Panc1 (cell line): Measurements from ENCODE around the gene RASD2.

Experiments used
- TF ChIP-seq, protein P1 (sequence below): fragments of 450-650 bp; IDR thresholded peaks from 2 replicates; pipeline ENCODE4 v1.5.1; 2017; ENCODE audit warnings: mild to moderate bottlenecking
- TF ChIP-seq, protein P2 (sequence below), 2 experiments: IDR thresholded peaks; 2 replicates each; pipeline ENCODE4 v1.6.1; 2011 to 2012; ENCODE audit warnings: low read depth in 2 of 2, control low read depth in 1 of 2, low read length in 1 of 2, mild to moderate bottlenecking in 1 of 2, moderate library complexity in 1 of 2; ENCODE audit not compliant: insufficient read depth in 1 of 2

DNA sequence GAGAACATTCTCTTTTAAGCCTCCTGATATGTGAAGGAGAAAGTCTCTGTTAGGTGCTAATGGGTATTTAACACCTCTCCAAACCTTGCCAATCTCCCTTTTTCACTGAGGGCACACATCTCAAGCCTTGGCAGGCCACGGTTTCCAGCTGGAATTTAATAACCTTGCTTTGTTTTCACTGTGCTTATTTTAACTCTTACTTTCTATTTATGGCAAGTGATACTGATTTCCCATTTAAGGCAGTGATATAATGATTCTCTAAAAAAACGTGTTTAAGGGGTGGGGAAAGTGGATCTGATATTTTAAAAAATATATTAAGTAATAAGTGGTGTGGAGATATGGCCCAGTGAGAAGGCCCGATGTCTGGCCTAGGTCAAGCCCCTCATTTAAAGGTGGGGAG, 1.1 kb upstream of the RASD2 start:
- TF ChIP-seq, protein P1, sequence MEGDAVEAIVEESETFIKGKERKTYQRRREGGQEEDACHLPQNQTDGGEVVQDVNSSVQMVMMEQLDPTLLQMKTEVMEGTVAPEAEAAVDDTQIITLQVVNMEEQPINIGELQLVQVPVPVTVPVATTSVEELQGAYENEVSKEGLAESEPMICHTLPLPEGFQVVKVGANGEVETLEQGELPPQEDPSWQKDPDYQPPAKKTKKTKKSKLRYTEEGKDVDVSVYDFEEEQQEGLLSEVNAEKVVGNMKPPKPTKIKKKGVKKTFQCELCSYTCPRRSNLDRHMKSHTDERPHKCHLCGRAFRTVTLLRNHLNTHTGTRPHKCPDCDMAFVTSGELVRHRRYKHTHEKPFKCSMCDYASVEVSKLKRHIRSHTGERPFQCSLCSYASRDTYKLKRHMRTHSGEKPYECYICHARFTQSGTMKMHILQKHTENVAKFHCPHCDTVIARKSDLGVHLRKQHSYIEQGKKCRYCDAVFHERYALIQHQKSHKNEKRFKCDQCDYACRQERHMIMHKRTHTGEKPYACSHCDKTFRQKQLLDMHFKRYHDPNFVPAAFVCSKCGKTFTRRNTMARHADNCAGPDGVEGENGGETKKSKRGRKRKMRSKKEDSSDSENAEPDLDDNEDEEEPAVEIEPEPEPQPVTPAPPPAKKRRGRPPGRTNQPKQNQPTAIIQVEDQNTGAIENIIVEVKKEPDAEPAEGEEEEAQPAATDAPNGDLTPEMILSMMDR = no peak
- TF ChIP-seq, protein P2, sequence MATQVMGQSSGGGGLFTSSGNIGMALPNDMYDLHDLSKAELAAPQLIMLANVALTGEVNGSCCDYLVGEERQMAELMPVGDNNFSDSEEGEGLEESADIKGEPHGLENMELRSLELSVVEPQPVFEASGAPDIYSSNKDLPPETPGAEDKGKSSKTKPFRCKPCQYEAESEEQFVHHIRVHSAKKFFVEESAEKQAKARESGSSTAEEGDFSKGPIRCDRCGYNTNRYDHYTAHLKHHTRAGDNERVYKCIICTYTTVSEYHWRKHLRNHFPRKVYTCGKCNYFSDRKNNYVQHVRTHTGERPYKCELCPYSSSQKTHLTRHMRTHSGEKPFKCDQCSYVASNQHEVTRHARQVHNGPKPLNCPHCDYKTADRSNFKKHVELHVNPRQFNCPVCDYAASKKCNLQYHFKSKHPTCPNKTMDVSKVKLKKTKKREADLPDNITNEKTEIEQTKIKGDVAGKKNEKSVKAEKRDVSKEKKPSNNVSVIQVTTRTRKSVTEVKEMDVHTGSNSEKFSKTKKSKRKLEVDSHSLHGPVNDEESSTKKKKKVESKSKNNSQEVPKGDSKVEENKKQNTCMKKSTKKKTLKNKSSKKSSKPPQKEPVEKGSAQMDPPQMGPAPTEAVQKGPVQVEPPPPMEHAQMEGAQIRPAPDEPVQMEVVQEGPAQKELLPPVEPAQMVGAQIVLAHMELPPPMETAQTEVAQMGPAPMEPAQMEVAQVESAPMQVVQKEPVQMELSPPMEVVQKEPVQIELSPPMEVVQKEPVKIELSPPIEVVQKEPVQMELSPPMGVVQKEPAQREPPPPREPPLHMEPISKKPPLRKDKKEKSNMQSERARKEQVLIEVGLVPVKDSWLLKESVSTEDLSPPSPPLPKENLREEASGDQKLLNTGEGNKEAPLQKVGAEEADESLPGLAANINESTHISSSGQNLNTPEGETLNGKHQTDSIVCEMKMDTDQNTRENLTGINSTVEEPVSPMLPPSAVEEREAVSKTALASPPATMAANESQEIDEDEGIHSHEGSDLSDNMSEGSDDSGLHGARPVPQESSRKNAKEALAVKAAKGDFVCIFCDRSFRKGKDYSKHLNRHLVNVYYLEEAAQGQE (IDR thresholded peaks at IDR 0.05; ENCODE audit: insufficient read depth in 1 of 2, low read depth in 2 of 2, low read length in 1 of 2) = no peak
